Sciatic nerve (tissue), 2 donors: Measurements from ENCODE around the gene CTSD. TPM values are rescaled to one million over a fixed set of nuclear protein-coding genes. Genes with fewer than 3 reads are reported as not detected.
A peak's percentile ranks its signal among the peaks of the same experiment; 100 is the strongest.

Experiments
- ATAC-seq: fragments of 200-7000 bp; cut with Tn5 transposase; one replicate; pipeline ENCODE4 v1.9.1; 2020; ENCODE audit warnings: mild to moderate bottlenecking, moderate library complexity
- DNase-seq: peaks from one replicate; pipeline ENCODE4 v3.0.0-alpha.2; 2020; ENCODE audit warnings: low spot score
- intact Hi-C: fragments of 100-400 bp; cut with DNase I; formaldehyde crosslinking; loops from one replicate; pipeline ENCODE4 v1.14.2; 2022
- total RNA-seq: library from RNA; stranded (reverse); fragmentation: NEBNext Ultra II Directional; extraction: Animal tissue kit (Norgen Biotek cat#: 25700); gene quantifications from one replicate; pipeline ENCODE4 v1.2.1, GENCODE V29; 2021
- donor health status: DM: no; HTN: no; CAD: no.
- donor health status: DM: no; HTN: no; CAD: no.

The CTSD gene
- total RNA-seq, 1 donor from 2014 or later: 554 TPM

GRCh38 chr11:1759851-1760220 is 3.9 kb downstream of the CTSD start:
- ATAC-seq (no peak), DNase-seq (no peak)
- intact Hi-C loops: loop anchor here (2.0 kb wide), 1 partner anchor 15 kb away; no protein-coding TSS in a partner anchor

- DNase-seq (peak; percentile 61), ATAC-seq (no peak)
- intact Hi-C loops: no loop called here
Observed at GRCh38 chr11:1759151-1759850, 4.4 kb downstream of the CTSD start.

DNA sequence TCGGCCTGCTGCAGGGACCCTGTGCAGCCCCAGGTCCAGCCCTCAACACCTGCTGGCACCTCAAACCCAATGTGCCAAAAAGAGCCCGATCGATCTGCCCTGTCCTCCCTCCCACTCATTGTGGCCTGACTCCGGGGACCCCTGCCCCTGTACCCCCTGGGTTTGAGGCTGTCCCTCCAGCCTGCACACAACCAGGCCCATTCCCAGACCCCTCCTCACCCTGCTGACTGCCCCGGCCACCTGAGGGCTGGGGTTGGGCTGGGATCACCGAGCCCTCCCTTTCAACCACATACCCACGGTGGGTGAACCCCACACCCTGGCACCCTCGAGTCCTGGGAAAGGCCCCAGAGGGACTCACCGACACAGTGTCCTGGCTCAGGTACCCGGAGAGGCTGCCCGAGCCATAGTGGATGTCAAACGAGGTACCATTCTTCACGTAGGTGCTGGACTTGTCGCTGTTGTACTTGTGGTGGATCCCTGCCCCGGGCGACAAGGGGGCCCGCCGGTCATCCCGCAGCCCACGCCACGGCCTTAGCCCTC is 5.0 kb downstream of the CTSD start:
- DNase-seq (peak; percentile 55), ATAC-seq (no peak)
- intact Hi-C loops: no loop called here

- DNase-seq: peak; percentile 55
- no peak for ATAC-seq
- intact Hi-C loops: no loop called here
Observed at GRCh38 chr11:1757861-1758610, 5.7 kb downstream of the CTSD start.

- peak; percentile 66 for DNase-seq
- intact Hi-C loops: no loop called here
- no peak for ATAC-seq
Observed at GRCh38 chr11:1756791-1757771, 6.6 kb downstream of the CTSD start.

DNA sequence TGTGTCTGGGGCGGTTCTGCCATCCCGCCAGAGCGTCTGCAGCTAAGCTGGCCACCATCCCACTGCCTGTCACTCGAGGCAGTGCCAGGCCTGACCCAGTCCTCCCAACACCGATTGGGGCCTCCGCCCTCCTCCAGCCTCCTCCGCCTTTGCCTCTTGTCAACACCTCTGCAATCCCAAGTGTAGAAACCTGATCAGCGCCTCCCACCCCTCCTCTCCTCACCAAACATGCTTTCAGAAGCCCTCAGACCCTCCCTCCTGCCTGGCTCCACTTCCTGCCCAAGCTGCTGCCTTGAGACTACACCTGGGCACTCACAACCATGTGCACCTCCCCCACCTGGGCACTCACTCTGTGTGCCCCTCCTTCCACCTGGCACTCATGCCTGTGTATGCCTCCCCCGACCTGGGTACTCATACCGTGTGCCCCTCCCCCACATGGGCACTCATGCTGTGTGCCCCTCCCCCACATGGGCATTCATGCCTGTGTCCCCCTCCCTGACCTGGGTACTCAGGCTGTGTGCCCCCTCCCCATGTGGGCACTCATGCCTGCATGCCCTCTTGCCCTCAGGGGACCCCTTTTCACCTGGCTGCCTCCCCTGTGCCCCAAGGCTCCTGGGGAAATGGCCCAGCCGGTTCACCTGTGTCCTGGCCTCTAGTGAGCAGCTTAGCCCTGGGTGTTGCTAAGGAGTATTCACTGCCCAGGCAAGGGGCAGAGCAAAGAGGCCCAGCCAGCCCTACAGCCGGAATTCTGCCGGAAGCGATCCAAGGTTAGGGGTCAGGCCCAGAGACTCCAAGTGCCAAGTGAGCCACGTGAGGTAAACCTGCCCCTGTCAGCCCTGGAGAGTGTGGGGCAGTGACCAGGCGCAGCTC is 7.8 kb downstream of the CTSD start:
- DNase-seq: no peak
- intact Hi-C loops: no loop called here
- no peak for ATAC-seq

DNA sequence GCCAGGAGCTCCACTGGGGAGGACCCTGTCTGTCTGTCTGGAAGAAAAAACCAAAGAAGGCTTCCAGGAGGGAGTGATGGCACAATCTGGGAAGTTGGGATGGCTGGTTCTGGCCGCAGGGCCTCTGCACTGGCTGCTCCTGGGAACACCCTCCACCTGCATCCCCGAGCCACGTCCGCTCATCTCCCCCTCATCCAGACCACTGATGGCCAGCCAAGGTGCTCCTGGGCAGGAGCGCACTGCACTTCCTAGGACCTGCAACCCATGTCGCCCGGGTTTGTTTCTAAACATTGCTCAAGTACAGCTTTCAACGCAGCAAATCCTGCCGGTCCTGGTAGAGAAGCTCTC is 8.4 kb downstream of the CTSD start:
- intact Hi-C loops: no loop called here
- ATAC-seq: no peak
- no peak for DNase-seq

DNA sequence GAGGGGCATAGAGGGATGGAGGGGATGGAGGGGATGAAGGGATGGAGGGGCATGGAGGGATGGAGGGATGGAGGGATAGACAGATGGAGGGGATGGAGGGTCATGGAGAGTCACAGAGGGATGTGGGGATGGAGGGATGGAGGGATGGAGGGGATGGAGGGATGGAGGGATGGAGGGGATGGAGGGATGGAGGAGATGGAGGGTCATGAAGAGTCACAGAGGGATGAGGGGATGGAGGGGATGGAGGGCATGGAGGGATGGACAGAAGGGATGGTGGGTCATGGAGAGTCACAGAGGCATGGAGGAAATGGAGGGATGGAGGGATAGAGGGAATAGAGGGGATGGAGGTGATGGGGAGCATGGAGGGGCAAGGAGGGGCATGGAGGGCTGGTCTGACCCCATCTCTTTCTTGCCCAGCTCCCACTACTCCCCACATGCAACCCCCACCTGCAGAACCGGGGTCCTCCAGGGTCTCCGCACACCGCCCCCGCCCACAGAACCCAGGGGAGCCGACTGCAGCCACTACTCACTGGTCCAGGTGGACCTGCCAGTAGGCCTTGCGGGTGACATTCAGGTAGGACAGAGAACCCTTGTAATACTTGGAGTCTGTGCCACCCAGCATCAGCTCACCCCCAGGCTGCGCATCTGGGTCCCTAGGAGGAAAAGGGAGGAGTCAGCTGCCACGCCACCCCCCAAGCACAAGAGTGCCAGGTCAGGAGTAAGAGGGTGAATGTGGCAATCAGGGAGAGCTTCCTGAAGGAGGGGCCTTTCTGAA is 9.2 kb downstream of the CTSD start:
- DNase-seq (no peak), ATAC-seq (no peak)
- intact Hi-C loops: no loop called here

DNA sequence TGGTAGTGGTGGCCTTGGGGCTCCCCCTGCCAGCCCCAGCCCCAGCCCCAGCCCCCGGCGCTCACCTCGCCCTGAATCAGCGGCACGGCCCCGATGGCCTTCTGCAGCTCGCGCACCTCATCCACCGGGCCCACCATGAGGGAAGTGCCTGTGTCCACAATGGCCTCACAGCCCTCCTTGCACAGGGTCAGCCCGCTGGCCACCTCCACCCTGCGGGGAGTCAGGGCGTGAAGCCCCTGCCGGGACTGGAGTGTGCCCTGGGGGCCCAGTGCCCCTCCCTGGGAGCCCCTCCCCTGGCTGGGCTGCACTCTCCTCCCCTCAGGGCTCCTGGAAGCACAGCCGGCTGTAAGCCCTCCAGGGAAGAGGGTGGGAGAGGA is 9.8 kb downstream of the CTSD start:
- ATAC-seq: no peak
- no peak for DNase-seq
- intact Hi-C loops: no loop called here

DNA sequence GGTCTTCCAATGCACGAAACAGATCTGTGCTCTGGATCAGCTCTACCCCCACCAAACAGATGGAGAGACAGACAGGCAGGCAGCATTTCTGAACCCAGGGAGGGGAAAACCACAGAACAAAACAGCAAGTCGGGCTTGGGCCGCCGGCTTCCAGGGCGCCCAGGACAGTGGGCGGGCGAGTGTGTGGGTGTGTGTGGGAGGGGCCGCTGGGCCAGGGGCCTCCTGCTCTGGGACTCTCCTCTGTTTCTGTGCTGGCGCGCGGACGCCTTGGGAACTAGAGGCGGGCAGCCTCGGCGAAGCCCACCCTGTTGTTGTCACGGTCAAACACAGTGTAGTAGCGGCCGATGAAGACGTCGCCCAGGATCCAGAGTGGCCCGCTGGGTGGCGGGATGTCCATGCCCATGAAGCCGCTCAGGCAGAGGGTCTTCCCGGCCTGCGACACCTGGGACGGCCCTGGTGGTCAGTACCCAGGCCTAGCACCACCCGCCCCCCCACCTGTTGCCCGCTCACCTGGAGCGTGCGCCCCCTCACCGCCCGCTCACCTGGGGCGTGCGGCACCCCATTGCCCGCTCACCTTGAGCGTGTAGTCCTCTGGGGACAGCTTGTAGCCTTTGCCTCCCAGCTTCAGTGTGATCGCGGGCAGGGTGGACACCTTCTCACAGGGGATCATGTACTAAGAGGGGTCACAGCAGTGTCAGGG is 10.3 kb downstream of the CTSD start:
- DNase-seq (no peak), ATAC-seq (no peak)
- intact Hi-C loops: no loop called here

GRCh38 chr11:1752907-1753228 is 10.9 kb downstream of the CTSD start:
- intact Hi-C loops: no loop called here
- no peak for ATAC-seq
- DNase-seq: no peak

DNA sequence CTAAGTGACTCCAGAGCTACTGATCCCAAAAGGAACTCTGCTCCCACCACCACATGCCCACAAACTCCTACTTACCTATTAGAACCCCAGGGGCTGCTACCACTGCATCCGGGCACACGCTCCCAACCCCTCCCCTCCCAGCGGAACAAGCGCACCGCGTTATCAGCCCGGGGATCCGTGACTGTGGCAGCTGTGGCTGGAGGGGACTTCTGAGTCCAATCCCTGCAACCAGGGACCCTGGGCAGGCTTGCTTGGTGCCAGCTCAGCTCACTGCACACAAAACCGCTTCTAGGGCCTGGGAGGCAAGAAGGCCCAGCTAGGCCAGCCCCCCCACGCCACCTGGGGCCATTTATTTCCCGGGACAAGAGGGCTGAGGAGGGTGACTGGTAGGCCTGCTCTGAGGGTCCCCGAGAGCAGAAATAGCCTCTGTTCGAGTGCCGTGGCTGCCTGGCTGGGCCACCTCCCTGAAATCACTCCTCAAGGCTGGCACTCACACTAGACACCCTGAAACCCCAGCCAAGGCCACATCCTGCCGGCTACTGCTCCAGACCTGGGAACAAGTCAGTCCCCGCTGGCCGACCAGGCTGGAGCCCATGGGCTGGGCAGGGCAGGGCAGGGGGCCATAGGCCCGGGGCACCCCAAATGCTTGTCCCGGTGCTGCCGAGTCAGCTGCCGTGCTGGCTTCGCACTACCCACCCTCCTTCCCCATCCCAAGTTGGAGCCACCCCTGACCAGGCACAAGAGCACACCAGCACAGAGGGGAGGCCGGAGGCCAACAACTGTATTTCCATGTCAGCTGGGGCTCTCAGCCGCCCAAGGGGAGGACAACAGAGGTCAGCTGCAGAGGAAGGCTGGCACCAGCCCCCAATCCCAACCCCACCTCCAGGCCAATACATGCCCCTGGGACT is 11.5 kb downstream of the CTSD start:
- intact Hi-C loops: no loop called here
- DNase-seq (no peak), ATAC-seq (no peak)

- DNase-seq (no peak), ATAC-seq (peak; percentile 1)
- intact Hi-C loops: no loop called here
Observed at GRCh38 chr11:1751531-1751921, 12.2 kb downstream of the CTSD start.

- DNase-seq: peak; percentile 62
- peak; percentile 6 for ATAC-seq
- intact Hi-C loops: no loop called here
Observed at GRCh38 chr11:1750840-1751530, 12.7 kb downstream of the CTSD start.

DNA sequence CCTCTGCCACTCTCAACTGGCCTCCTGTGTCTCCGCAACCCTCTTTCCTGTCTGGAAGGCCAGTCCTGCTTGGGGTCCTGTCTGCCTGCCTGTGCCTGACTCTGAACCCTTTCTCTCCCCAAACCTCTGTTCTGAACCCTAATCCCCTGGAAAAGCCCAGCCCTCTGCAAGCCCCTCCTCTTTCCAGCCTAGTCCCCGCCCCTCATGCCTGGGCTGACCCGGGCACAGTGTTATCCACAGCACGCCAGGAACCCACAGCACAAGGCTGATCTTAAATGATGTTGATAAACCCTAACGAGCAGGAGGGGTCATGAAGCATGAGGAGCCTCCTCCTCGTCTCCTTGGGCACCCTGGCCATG is 13.3 kb downstream of the CTSD start, which contains the start of gene IFITM10:
TSS of gene IFITM10 (minus strand) at position 115 of the 359 bp plus-strand sequence. CDS start 153 bp downstream, outside the sequence.
- intact Hi-C loops: no loop called here
- peak; percentile 51 for ATAC-seq
- DNase-seq: peak; percentile 66
